GM18502 (cell line): ENCODE measurements around the gene RPS26.
A peak's percentile ranks its signal among the peaks of the same experiment; 100 is the strongest.
"Not testable (repeated sequence)": the region's sequence is repeated elsewhere in the genome, so short reads cannot be mapped to it uniquely, and the experiment has no call there.

ENCODE experiments used
- ATAC-seq: cut with Tn5 transposase; IDR thresholded peaks from one replicate; pipeline ENCODE4 v1.9.1; 2021; ENCODE audit warnings: mild to moderate bottlenecking; ENCODE audit not compliant: unreplicated experiment, poor library complexity

The RPS26 gene

GRCh38 chr12:56020423-56021184 is 21.1 kb upstream of the RPS26 start, which contains the start of gene IKZF4:
Gene IKZF4, plus strand, starts transcription at chr12:56021043. Its CDS starts 451 bp downstream, at chr12:56021494.
- ATAC-seq = no peak

GRCh38 chr12:56021889-56022497 is 19.7 kb upstream of the RPS26 start:
- ATAC-seq = no peak

- no peak for ATAC-seq
Measured at GRCh38 chr12:56028511-56029165, 13.1 kb upstream of the RPS26 start.

GRCh38 chr12:56029166-56029519 is 12.6 kb upstream of the RPS26 start:
- no peak for ATAC-seq

GRCh38 chr12:56029666-56030293 is 11.9 kb upstream of the RPS26 start:
- peak; percentile 47 for ATAC-seq

GRCh38 chr12:56031987-56032386 is 9.7 kb upstream of the RPS26 start:
- ATAC-seq = no peak

- ATAC-seq = no peak
Measured at GRCh38 chr12:56034586-56035332, 7.0 kb upstream of the RPS26 start.

GRCh38 chr12:56037161-56037560 is 4.6 kb upstream of the RPS26 start:
- no peak for ATAC-seq

- no peak for ATAC-seq
Measured at GRCh38 chr12:56038022-56038655, 3.6 kb upstream of the RPS26 start.

- no peak for ATAC-seq
Measured at GRCh38 chr12:56040151-56040550, 1.6 kb upstream of the RPS26 start.

- no peak for ATAC-seq
Measured at GRCh38 chr12:56040963-56041551, 661 bp upstream of the RPS26 start.

- ATAC-seq = not testable (repeated sequence)
Measured at GRCh38 chr12:56042430-56042813, 704 bp downstream of the RPS26 start.

- no peak for ATAC-seq
Measured at GRCh38 chr12:56042843-56043242, 1.1 kb downstream of the RPS26 start.

- ATAC-seq = no peak
Measured at GRCh38 chr12:56046027-56046780, 4.5 kb downstream of the RPS26 start.

GRCh38 chr12:56053407-56053893 is 11.7 kb downstream of the RPS26 start:
- no peak for ATAC-seq

- not testable (repeated sequence) for ATAC-seq
Measured at GRCh38 chr12:56059964-56060363, 18.2 kb downstream of the RPS26 start.

- no peak for ATAC-seq
Measured at GRCh38 chr12:56061982-56062381, 20.3 kb downstream of the RPS26 start.

- ATAC-seq = no peak
Measured at GRCh38 chr12:56062996-56063395, 21.3 kb downstream of the RPS26 start.

GRCh38 chr12:56071648-56072047 is 29.9 kb downstream of the RPS26 start:
- ATAC-seq = no peak
